ENCODE data around the gene KLF13.
A peak's percentile ranks its signal among the peaks of the same experiment; 100 is the strongest.

The KLF13 gene

GRCh38 chr15:31306426-31307269 lies 20.0 kb upstream of the KLF13 start:
- Histone ChIP-seq H3K36me3 (replicated peaks; ENCODE audit: low read depth, low read length) (no peaks in the 10 kb centered on the region), H3K4me1 (ENCODE audit: low read length) (peaks cover 46% of the 10 kb centered on the region), H3K79me2 (ENCODE audit: low read length) (no peaks in the 10 kb centered on the region), H2AFZ (ENCODE audit: low read depth, low read length) (no peak overlapping the region), H3K27me3 (ENCODE audit: low read depth, low read length) (peaks cover 29% of the 10 kb centered on the region), H3K9me3 (ENCODE audit: insufficient read depth, low read length) (no peaks in the 10 kb centered on the region), H3K4me3 (ENCODE audit: low read length) (peak overlapping the region; percentile 38), H3K4me2 (ENCODE audit: low read length) (peak overlapping the region; percentile 61), H3K27ac (ENCODE audit: low read length) (no peak overlapping the region), H4K20me1 (ENCODE audit: insufficient read depth, low read length) (no peaks in the 10 kb centered on the region), H3K9ac (ENCODE audit: low read length) (no peak overlapping the region)
- TF ChIP-seq, protein P1, sequence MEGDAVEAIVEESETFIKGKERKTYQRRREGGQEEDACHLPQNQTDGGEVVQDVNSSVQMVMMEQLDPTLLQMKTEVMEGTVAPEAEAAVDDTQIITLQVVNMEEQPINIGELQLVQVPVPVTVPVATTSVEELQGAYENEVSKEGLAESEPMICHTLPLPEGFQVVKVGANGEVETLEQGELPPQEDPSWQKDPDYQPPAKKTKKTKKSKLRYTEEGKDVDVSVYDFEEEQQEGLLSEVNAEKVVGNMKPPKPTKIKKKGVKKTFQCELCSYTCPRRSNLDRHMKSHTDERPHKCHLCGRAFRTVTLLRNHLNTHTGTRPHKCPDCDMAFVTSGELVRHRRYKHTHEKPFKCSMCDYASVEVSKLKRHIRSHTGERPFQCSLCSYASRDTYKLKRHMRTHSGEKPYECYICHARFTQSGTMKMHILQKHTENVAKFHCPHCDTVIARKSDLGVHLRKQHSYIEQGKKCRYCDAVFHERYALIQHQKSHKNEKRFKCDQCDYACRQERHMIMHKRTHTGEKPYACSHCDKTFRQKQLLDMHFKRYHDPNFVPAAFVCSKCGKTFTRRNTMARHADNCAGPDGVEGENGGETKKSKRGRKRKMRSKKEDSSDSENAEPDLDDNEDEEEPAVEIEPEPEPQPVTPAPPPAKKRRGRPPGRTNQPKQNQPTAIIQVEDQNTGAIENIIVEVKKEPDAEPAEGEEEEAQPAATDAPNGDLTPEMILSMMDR (IDR thresholded peaks at IDR 0.05; ENCODE audit: low read depth, low read length), result no peak
- TF ChIP-seq EZH2phosphoT487 (IDR thresholded peaks at IDR 0.05; ENCODE audit: low read depth), result no peak

DNA sequence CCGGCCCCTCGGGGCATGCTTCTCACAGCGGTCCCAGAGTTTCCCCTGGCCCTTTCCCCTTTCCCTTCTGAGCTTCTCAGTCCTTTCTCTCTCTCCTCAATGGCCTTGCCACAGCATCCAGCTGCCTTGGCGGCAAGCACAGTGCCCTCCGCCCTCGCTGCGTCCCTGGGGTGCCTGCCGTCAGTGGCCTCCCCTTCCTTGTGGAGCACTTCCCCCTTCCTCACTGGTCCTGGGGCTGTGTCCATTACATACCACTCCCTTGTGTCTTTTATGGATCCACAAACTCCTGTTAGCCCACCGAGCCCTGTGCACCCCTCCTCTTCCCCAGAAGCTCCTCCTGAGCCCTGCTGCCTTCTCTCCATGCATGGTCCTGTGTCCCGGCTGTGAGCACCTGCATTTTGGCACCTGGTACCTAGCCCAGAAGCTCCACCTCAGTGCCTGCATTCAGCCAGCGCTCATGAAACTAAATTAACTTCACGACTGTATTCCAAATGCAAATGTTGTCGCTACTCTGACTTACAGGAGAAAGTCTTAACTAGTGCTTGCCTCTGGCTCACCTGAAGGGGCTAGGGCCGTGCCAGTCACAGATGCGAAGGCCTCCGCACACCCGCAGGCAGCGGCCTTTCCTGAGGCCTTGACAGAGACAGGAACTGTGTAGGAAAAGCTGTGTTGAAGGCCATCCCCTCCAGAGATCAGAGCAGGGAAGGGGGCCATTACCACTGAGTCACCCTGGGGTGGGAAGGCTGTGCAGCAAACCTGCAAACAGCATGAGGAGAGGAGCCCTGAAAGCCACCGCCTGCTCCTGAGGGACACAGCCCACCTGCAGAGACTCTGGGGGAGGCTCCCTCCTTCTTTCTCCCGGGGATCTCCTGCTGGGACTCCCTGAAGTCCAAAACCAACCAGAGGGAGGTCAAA lies 19.1 kb upstream of the KLF13 start:
- peaks cover 39% of the 10 kb centered on the region for H3K4me1 ChIP-seq (ENCODE audit: low read length)

GRCh38 chr15:31308185-31308639 lies 18.4 kb upstream of the KLF13 start:
- TF ChIP-seq, protein P1 (IDR thresholded peaks at IDR 0.05; ENCODE audit: low read depth, low read length), result no peak
- no peak for TF ChIP-seq EZH2phosphoT487 (IDR thresholded peaks at IDR 0.05; ENCODE audit: low read depth)
- Histone ChIP-seq H3K27ac (ENCODE audit: low read length) (no peak overlapping the region), H3K27me3 (ENCODE audit: low read depth, low read length) (peaks cover 30% of the 10 kb centered on the region), H3K4me2 (ENCODE audit: low read length) (peak overlapping the region; percentile 61), H2AFZ (ENCODE audit: low read depth, low read length) (no peak overlapping the region), H3K4me3 (ENCODE audit: low read length) (peak overlapping the region; percentile 38), H3K9ac (ENCODE audit: low read length) (peak overlapping the region; percentile 23; the same call in 1 of the 2 replicates), H3K36me3 (replicated peaks; ENCODE audit: low read depth, low read length) (peaks cover 1% of the 10 kb centered on the region), H3K79me2 (ENCODE audit: low read length) (no peaks in the 10 kb centered on the region), H3K9me3 (ENCODE audit: insufficient read depth, low read length) (peaks cover 2% of the 10 kb centered on the region; the same call in 1 of the 2 replicates), H3K4me1 (ENCODE audit: low read length) (peaks cover 37% of the 10 kb centered on the region), H4K20me1 (ENCODE audit: insufficient read depth, low read length) (no peaks in the 10 kb centered on the region)

More for the DNA sequence above, 19.1 kb upstream of the KLF13 start:
- H2AFZ ChIP-seq (ENCODE audit: low read depth, low read length), result peak overlapping the region; percentile 18; the same call in 1 of the 2 replicates
- peaks cover 29% of the 10 kb centered on the region for H3K27me3 ChIP-seq (ENCODE audit: low read depth, low read length)
- no peaks in the 10 kb centered on the region for H3K36me3 ChIP-seq (replicated peaks; ENCODE audit: low read depth, low read length)
- no peaks in the 10 kb centered on the region for H4K20me1 ChIP-seq (ENCODE audit: insufficient read depth, low read length)
- no peak for TF ChIP-seq EZH2phosphoT487 (IDR thresholded peaks at IDR 0.05; ENCODE audit: low read depth)
- TF ChIP-seq, protein P1 (IDR thresholded peaks at IDR 0.05; ENCODE audit: low read depth, low read length), result no peak
- no peaks in the 10 kb centered on the region for H3K79me2 ChIP-seq (ENCODE audit: low read length)
- no peaks in the 10 kb centered on the region for H3K9me3 ChIP-seq (ENCODE audit: insufficient read depth, low read length)
- no peak overlapping the region for H3K27ac ChIP-seq (ENCODE audit: low read length)
- peak overlapping the region; percentile 12; the same call in 1 of the 2 replicates for H3K9ac ChIP-seq (ENCODE audit: low read length)
- H3K4me3 ChIP-seq (ENCODE audit: low read length), result peak overlapping the region; percentile 38
- peak overlapping the region; percentile 61 for H3K4me2 ChIP-seq (ENCODE audit: low read length)
